ENCODE data around the gene SLF2. TPM values are rescaled to one million over a fixed set of nuclear protein-coding genes. Genes with fewer than 3 reads are reported as not detected.

The SLF2 gene
- total and polyA plus RNA-seq, 2 of the 13 experiments (the other 11 are each of a cell fraction or from before 2014, with no cell fraction given): 12.2 to 48.1 TPM

DNA sequence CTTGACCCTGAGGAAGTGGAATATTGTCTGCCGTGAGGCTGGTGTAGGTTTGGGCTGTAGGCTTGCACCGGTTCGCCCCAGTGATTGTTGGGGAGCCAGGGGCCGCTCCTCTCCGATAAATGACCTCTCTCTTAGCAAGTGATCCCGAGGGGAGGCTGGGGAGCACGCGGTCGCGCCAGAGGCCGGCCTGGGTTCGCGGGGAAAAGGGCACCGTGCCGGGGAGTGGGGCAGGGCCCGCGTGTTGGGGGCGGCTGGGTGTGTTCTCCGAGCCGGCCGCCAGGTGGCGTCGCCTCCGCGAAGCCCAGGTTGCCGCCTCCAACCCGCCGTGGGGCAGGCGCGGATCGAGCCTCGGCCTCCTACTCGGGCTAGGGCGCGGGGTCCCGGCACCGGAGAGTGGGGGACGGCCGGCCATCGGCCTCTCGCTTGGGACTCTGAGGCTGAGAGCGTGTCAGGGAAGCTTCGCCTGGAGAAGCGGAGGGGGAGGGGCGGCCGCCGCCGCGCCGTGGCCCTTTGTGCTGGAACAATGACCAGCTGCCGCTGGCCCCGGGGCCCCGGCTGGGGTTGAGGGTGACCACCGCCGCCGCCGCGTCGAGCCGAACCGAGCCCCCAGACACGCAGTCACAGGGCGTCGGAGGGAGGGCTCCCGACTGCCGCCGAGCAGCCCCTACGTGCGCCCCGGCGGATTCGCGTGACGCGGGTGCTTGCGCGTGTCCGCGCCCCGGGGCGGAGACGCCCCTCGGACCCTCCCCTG lies 86.4 kb downstream of the SLF2 start (continued):
- TF ChIP-seq ZNF318 (CRISPR knock-in tag; IDR thresholded peaks at IDR 0.05) (no peak), FOXO1 (CRISPR knock-in tag; IDR thresholded peaks at IDR 0.05) (peak; percentile 49; the same call in 1 of the 2 replicates), ZNF441 (CRISPR knock-in tag; IDR thresholded peaks at IDR 0.05; ENCODE audit: borderline replicate concordance) (peak; percentile 97), ZNF784 (CRISPR knock-in tag; IDR thresholded peaks at IDR 0.05; ENCODE audit: borderline replicate concordance) (peak; percentile 88; the same call in 1 of the 2 replicates), POLR2A (IDR thresholded peaks at IDR 0.05; ENCODE audit: insufficient read depth in 1 of 2, low read depth in 2 of 2, low read length in 2 of 2) (peak in 1 of 2 experiments; percentile 64; a peak in 2 of 4 replicates), PITX1 (CRISPR knock-in tag; IDR thresholded peaks at IDR 0.05) (no peak), ZSCAN20 (CRISPR knock-in tag; IDR thresholded peaks at IDR 0.05; ENCODE audit: borderline replicate concordance) (0 out of 2 replicates have a peak, but pooled peaks have one; percentile 42), SIN3B (IDR thresholded peaks at IDR 0.05; ENCODE audit: low read length) (no peak), ZNF552 (CRISPR knock-in tag; IDR thresholded peaks at IDR 0.05; ENCODE audit: borderline replicate concordance) (peak; percentile 22; the same call in 1 of the 2 replicates), TBP (CRISPR knock-in tag; IDR thresholded peaks at IDR 0.05) (no peak), ZNF549 (CRISPR knock-in tag; IDR thresholded peaks at IDR 0.05) (no peak), CBX2 (IDR thresholded peaks at IDR 0.05; ENCODE audit: low read depth, low read length) (no peak), CBX2 (CRISPR knock-in tag; IDR thresholded peaks at IDR 0.05; ENCODE audit: low read depth) (no peak), ZNF446 (CRISPR knock-in tag; IDR thresholded peaks at IDR 0.05) (0 out of 2 replicates have a peak, but pooled peaks have one; percentile 64), ZNF83 (CRISPR knock-in tag; IDR thresholded peaks at IDR 0.05; ENCODE audit: borderline replicate concordance) (0 out of 2 replicates have a peak, but pooled peaks have one; percentile 18)
- TF ChIP-seq, protein P1, sequence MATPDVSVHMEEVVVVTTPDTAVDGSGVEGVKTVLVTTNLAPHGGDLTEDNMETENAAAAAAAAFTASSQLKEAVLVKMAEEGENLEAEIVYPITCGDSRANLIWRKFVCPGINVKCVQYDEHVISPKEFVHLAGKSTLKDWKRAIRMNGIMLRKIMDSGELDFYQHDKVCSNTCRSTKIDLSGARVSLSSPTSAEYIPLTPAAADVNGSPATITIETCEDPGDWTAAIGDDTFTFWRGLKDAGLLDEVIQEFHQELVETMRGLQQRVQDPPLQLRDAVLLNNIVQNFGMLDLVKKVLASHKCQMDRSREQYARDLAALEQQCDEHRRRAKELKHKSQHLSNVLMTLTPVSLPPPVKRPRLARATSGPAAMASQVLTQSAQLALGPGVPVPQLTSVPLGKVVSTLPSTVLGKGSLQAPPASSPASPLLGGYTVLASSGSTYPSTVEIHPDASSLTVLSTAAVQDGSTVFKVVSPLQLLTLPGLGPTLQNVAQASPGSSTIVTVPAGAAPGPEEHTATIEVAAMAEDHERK (CRISPR knock-in tag; IDR thresholded peaks at IDR 0.05; ENCODE audit: low read depth): no peak; the same call in 1 of the 2 replicates

Measured in HepG2 (cell line).